ENCODE results near the gene MYG1.
"Not testable (repeated sequence)": the region's sequence is repeated elsewhere in the genome, so short reads cannot be mapped to it uniquely, and the experiment has no call there.

Gene MYG1

DNA sequence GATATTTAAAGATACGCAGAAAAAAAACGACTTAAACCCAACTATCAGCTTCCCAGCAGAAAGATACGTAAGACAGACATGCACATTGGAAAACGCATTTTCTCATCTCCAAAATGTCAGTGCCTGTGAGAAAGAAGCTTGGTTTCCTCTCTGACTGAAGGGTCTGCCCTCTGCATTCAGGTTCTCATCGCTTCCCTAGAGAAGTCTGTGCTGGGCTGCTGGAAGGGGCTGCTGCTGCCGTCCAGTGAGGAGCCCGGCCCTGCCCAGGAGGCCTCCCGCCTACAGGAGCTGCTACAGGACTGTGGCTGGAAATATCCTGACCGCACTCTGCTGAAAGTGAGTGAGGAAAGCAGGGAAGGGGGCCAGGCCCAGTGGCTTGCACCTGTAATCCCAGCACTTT is 8.8 kb upstream of the MYG1 start:
- no peak for DNase-seq (ENCODE audit: low read depth)
- H3K4me3 ChIP-seq (ENCODE audit: low read depth, low read length): no peak overlapping the region
- no peak for TF ChIP-seq POLR2A (IDR thresholded peaks at IDR 0.05; ENCODE audit: extremely low read depth, insufficient read length)
- TF ChIP-seq MYC (IDR thresholded peaks at IDR 0.05; ENCODE audit: low read depth, low read length): no peak
- TF ChIP-seq, protein P1, sequence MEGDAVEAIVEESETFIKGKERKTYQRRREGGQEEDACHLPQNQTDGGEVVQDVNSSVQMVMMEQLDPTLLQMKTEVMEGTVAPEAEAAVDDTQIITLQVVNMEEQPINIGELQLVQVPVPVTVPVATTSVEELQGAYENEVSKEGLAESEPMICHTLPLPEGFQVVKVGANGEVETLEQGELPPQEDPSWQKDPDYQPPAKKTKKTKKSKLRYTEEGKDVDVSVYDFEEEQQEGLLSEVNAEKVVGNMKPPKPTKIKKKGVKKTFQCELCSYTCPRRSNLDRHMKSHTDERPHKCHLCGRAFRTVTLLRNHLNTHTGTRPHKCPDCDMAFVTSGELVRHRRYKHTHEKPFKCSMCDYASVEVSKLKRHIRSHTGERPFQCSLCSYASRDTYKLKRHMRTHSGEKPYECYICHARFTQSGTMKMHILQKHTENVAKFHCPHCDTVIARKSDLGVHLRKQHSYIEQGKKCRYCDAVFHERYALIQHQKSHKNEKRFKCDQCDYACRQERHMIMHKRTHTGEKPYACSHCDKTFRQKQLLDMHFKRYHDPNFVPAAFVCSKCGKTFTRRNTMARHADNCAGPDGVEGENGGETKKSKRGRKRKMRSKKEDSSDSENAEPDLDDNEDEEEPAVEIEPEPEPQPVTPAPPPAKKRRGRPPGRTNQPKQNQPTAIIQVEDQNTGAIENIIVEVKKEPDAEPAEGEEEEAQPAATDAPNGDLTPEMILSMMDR (IDR thresholded peaks at IDR 0.05; ENCODE audit: low read depth, low read length): no peak
- TF ChIP-seq, protein P2, sequence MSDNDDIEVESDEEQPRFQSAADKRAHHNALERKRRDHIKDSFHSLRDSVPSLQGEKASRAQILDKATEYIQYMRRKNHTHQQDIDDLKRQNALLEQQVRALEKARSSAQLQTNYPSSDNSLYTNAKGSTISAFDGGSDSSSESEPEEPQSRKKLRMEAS (IDR thresholded peaks at IDR 0.05; ENCODE audit: low read depth, low read length): no peak

DNA sequence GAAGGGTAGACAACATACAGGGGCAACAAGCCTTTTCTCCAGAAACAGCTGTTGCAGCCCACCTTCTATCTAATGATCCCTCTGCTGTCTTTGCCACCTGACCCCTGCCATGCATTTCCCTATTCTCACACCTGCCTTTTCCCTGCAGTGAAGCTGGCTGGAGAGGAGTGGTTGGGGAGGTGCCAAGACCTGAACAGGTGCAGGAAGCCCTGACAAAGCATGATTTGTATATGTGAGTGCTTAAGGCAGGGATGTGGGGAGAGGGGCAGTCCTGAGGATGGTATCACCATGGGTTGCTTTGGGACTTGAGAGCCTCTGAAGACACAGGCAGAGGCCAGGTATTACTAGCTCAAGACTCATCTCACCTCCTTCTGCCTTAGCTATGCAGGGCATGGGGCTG is 7.1 kb upstream of the MYG1 start:
- no peak for TF ChIP-seq POLR2A (IDR thresholded peaks at IDR 0.05; ENCODE audit: extremely low read depth, insufficient read length)
- TF ChIP-seq, protein P1 (IDR thresholded peaks at IDR 0.05; ENCODE audit: low read depth, low read length): no peak
- no peak for TF ChIP-seq MYC (IDR thresholded peaks at IDR 0.05; ENCODE audit: low read depth, low read length)
- TF ChIP-seq, protein P2 (IDR thresholded peaks at IDR 0.05; ENCODE audit: low read depth, low read length): no peak
- no peak overlapping the region for H3K4me3 ChIP-seq (ENCODE audit: low read depth, low read length)
- DNase-seq (ENCODE audit: low read depth): no peak

DNA sequence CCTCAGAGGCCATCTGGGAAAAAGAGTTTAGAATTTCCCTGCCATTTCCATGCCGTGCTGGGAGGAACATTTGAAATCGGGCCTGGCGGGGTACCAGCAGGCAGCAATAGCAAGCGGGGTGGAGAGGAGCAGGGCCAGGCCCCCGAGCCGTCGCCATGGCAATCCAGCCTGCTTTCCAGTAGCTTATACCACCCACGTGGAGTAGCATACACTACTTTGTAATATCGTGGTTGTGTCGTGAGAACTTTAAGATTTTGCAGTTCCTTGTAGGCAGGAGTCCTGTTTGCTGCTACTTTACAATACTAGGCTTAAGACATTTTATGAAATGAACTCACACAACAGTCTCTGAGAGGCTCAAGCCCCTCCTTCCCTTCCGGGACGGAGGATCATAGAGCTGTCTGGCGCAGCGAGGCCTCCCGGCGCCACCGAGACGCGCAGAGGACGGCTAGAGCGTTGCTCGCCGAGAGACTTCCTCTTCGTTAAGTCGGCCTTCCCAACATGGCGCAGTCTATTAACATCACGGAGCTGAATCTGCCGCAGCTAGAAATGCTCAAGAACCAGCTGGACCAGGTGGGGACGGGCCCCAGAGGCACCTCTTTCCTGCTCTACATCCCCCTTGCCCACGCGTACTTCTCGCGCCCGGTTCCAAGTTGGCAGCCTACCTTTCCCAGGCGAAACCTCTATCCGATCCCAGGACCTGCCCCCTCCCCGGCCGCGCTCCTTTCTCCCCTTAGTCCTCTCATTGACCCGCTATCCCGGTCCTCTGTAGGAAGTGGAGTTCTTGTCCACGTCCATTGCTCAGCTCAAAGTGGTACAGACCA is 4.2 kb upstream of the MYG1 start, which contains the start of gene PFDN5:
Gene PFDN5, plus strand, starts transcription at position 473 of the 821 bp plus-strand sequence. Its CDS starts 26 bp downstream, at position 499.
- peak within 1 kb of the TSS; percentile 99 for H3K4me3 ChIP-seq (ENCODE audit: low read depth, low read length)
- peak; percentile 96 for DNase-seq (ENCODE audit: low read depth)
- TF ChIP-seq, protein P2 (IDR thresholded peaks at IDR 0.05; ENCODE audit: low read depth, low read length): peak; percentile 90
- TF ChIP-seq, protein P1 (IDR thresholded peaks at IDR 0.05; ENCODE audit: low read depth, low read length): no peak
- no peak; the same call in none of the 2 replicates for TF ChIP-seq MYC (IDR thresholded peaks at IDR 0.05; ENCODE audit: low read depth, low read length)
- TF ChIP-seq POLR2A (IDR thresholded peaks at IDR 0.05; ENCODE audit: extremely low read depth, insufficient read length): peak; percentile 65

DNA sequence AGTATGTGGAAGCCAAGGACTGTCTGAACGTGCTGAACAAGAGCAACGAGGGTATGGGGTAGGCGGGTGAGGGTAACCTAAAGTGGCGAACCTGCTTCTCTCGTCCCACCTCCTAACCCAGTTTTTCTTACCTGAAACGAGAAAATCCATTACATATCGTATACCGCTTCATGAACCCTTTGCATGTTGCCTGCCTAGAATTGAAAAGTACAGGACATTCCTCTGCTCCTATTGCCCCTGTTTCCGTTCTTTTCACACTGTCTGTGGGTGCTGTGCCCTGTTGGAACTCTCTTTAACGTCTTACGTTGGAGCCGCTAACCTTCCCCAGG is 3.6 kb upstream of the MYG1 start:
- TF ChIP-seq, protein P1 (IDR thresholded peaks at IDR 0.05; ENCODE audit: low read depth, low read length): no peak
- no peak for TF ChIP-seq MYC (IDR thresholded peaks at IDR 0.05; ENCODE audit: low read depth, low read length)
- no peak for TF ChIP-seq POLR2A (IDR thresholded peaks at IDR 0.05; ENCODE audit: extremely low read depth, insufficient read length)
- TF ChIP-seq, protein P2 (IDR thresholded peaks at IDR 0.05; ENCODE audit: low read depth, low read length): no peak
- DNase-seq (ENCODE audit: low read depth): no peak
- peak overlapping the region; percentile 99 for H3K4me3 ChIP-seq (ENCODE audit: low read depth, low read length)

DNA sequence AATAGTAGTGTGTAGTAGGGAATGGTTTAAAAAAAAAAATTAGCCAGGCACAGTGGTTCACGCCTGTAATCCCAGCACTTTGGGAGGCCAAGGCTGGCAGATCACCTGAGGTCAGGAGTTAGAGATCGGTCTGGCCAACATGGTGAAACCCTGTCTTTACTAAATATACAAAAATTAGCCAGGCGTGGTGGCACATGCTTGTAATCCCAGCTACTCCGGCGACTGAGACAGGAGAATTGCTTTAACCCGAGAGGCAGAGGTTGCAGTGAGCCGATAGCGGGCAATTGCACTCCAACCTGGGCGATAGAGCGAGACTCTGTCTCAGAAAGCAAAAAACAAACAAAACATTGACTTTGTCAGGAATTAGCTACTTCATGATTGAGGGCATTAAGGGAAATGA is 2.4 kb upstream of the MYG1 start:
- H3K4me3 ChIP-seq (ENCODE audit: low read depth, low read length): peak overlapping the region; percentile 99
- not testable (repeated sequence) for DNase-seq (ENCODE audit: low read depth)

DNA sequence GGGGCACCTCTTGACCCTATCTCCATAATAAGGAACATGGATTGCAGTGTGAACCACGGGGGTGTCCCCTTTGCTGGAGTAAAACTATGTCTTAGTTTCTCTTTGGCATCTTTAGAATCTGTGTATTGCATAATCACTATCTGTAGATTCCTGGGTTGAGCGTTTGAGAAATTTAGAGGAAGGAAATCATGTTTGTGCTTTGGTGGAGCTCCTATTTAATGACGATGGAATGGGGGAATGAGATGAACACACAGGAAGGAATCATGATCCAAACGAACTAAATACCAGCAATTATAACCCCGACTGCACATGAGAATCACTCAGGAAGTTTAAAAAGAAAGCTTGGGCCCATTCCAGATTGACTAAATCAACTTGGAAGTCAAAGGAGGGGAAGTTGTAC is 1.3 kb upstream of the MYG1 start:
- no peak for TF ChIP-seq POLR2A (IDR thresholded peaks at IDR 0.05; ENCODE audit: extremely low read depth, insufficient read length)
- no peak for TF ChIP-seq MYC (IDR thresholded peaks at IDR 0.05; ENCODE audit: low read depth, low read length)
- TF ChIP-seq, protein P2 (IDR thresholded peaks at IDR 0.05; ENCODE audit: low read depth, low read length): no peak
- TF ChIP-seq, protein P1 (IDR thresholded peaks at IDR 0.05; ENCODE audit: low read depth, low read length): no peak
- peak; percentile 41 for DNase-seq (ENCODE audit: low read depth)
- peak overlapping the region; percentile 14 for H3K4me3 ChIP-seq (ENCODE audit: low read depth, low read length)

Data from NB4 (cell line).